Measurements from ENCODE around the gene MAD2L1BP. TPM values are rescaled to one million over a fixed set of nuclear protein-coding genes. Genes with fewer than 3 reads are reported as not detected.
"Not testable (repeated sequence)": the region's sequence is repeated elsewhere in the genome, so short reads cannot be mapped to it uniquely, and the experiment has no call there.

Gene MAD2L1BP
- total RNA-seq, 2 donors from 2014 or later, result 11.3 to 24.8 TPM

DNA sequence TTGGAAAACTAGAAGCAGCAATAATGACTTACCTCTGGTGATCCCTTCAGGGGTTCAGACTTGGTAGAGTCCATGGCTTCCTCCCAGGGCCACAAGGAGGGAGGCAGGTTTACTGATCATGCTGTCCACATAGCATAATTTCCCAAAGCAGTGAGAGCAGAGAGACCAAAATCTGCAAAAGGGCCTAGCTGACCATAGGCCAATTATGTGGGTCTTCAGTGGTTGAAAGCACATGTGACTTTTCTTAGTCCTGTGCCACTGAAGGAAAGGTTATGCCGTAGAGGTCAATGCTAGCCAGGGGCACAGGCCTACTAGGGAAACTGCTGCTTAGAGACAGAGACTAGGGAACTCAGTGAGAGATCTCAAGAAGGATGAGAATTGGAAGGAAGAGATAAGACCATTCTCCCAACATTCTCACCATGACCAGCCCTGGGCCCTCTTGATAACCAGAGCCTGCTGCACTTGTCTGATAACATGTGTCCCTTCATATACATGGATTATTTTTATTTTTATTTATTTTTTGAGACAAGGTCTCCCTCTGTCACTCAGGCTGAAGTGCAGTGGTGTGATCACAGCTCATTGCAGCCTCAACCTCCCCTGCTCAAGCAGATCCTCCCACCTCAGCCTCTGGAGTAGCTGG, 4.5 kb upstream of the MAD2L1BP start:
- Histone ChIP-seq H3K27me3 (replicated peaks; ENCODE audit: insufficient read depth) (no peaks in the 10 kb centered on the region), H3K9me3 (no peaks in the 10 kb centered on the region), H3K4me1 (ENCODE audit: control insufficient read depth in 1 of 2, low read depth in 2 of 2) (peaks cover 10 to 24% of the 10 kb centered on the region in 2 donors), H3K4me3 (no peak overlapping the region), H3K36me3 (peaks cover 3% of the 10 kb centered on the region), H3K27ac (peak overlapping the region in 1 of 2 donors; percentile 98)
- ATAC-seq (ENCODE audit: insufficient number of reproducible peaks, low FRiP score, low read depth), result no peak
- TF ChIP-seq CTCF (IDR thresholded peaks at IDR 0.05), result no peak
- no peak for DNase-seq (ENCODE audit: low spot score)

GRCh38 chr6:43633002-43633401, 2.6 kb upstream of the MAD2L1BP start:
- not testable (repeated sequence) for H3K36me3 ChIP-seq; DNase-seq (ENCODE audit: low spot score); H3K27ac ChIP-seq; H3K27me3 ChIP-seq (replicated peaks; ENCODE audit: insufficient read depth); H3K4me3 ChIP-seq; H3K9me3 ChIP-seq; ATAC-seq (ENCODE audit: insufficient number of reproducible peaks, low FRiP score, low read depth)
- H3K4me1 ChIP-seq (ENCODE audit: control insufficient read depth in 1 of 2, low read depth in 2 of 2), result peaks cover 18 to 24% of the 10 kb centered on the region in 2 donors

GRCh38 chr6:43634702-43635303, 837 bp upstream of the MAD2L1BP start:
- H3K4me1 ChIP-seq (ENCODE audit: control insufficient read depth in 1 of 2, low read depth in 2 of 2), result peaks cover 17 to 34% of the 10 kb centered on the region in 2 donors
- no peaks in the 10 kb centered on the region for H3K27me3 ChIP-seq (replicated peaks; ENCODE audit: insufficient read depth)
- ATAC-seq (ENCODE audit: insufficient number of reproducible peaks, low FRiP score, low read depth) (no peak), DNase-seq (ENCODE audit: low spot score) (no peak)
- H3K36me3 ChIP-seq, result peaks cover 2% of the 10 kb centered on the region
- peak overlapping the region; percentile 85 for H3K4me3 ChIP-seq
- H3K27ac ChIP-seq, result peak overlapping the region in 1 of 2 donors; percentile 67
- no peak for TF ChIP-seq CTCF (IDR thresholded peaks at IDR 0.05)
- H3K9me3 ChIP-seq, result no peaks in the 10 kb centered on the region

DNA sequence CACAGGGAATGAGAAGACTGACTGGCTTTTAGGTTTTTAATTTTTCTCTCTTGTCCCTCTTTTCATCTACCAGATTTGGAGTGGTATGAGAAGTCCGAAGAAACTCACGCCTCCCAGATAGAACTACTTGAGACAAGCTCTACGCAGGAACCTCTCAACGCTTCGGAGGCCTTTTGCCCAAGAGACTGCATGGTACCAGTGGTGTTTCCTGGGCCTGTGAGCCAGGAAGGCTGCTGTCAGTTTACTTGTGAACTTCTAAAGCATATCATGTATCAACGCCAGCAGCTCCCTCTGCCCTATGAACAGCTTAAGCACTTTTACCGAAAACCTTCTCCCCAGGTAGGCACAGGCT, 644 bp downstream of the MAD2L1BP start:
- H3K9me3 ChIP-seq, result no peaks in the 10 kb centered on the region
- peaks cover 13% of the 10 kb centered on the region for H3K36me3 ChIP-seq
- H3K27ac ChIP-seq, result peak overlapping the region; percentile 62 to 67
- DNase-seq (ENCODE audit: low spot score) (no peak), ATAC-seq (ENCODE audit: insufficient number of reproducible peaks, low FRiP score, low read depth) (no peak)
- H3K4me1 ChIP-seq (ENCODE audit: control insufficient read depth in 1 of 2, low read depth in 2 of 2), result peaks cover 14 to 30% of the 10 kb centered on the region in 2 donors
- H3K4me3 ChIP-seq, result peak overlapping the region; percentile 85
- TF ChIP-seq CTCF (IDR thresholded peaks at IDR 0.05), result no peak
- no peaks in the 10 kb centered on the region for H3K27me3 ChIP-seq (replicated peaks; ENCODE audit: insufficient read depth)

DNA sequence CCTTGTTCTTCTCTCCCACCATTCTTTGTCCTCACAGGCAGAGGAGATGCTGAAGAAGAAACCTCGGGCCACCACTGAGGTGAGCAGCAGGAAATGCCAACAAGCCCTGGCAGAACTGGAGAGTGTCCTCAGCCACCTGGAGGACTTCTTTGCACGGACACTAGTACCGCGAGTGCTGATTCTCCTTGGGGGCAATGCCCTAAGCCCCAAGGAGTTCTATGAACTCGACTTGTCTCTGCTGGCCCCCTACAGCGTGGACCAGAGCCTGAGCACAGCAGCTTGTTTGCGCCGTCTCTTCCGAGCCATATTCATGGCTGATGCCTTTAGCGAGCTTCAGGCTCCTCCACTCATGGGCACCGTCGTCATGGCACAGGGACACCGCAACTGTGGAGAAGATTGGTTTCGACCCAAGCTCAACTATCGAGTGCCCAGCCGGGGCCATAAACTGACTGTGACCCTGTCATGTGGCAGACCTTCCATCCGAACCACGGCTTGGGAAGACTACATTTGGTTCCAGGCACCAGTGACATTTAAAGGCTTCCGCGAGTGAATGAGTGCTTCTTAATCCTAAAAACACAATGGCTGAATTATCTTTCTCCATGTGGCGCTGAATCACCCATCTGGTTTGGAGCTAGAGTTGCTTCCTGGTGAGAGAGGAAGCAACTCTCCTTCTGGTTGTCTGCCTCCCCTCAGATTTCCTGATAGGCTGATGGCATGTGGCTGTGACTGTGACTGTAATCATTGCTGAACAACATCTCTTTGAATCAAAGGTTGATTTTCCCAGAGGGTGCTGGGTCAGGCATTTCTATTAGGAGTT, 4.6 kb downstream of the MAD2L1BP start:
- Histone ChIP-seq H3K4me1 (ENCODE audit: control insufficient read depth in 1 of 2, low read depth in 2 of 2) (peaks cover 14 to 30% of the 10 kb centered on the region in 2 donors), H3K36me3 (peaks cover 22% of the 10 kb centered on the region), H3K4me3 (no peak overlapping the region), H3K27ac (no peak overlapping the region), H3K27me3 (replicated peaks; ENCODE audit: insufficient read depth) (no peaks in the 10 kb centered on the region), H3K9me3 (no peaks in the 10 kb centered on the region)
- DNase-seq (ENCODE audit: low spot score) (no peak), ATAC-seq (ENCODE audit: insufficient number of reproducible peaks, low FRiP score, low read depth) (no peak)
- no peak for TF ChIP-seq CTCF (IDR thresholded peaks at IDR 0.05)

Measured in thoracic aorta (tissue), 2 donors.